ENCODE measurements around the gene MRPL23.

MRPL23 gene

DNA sequence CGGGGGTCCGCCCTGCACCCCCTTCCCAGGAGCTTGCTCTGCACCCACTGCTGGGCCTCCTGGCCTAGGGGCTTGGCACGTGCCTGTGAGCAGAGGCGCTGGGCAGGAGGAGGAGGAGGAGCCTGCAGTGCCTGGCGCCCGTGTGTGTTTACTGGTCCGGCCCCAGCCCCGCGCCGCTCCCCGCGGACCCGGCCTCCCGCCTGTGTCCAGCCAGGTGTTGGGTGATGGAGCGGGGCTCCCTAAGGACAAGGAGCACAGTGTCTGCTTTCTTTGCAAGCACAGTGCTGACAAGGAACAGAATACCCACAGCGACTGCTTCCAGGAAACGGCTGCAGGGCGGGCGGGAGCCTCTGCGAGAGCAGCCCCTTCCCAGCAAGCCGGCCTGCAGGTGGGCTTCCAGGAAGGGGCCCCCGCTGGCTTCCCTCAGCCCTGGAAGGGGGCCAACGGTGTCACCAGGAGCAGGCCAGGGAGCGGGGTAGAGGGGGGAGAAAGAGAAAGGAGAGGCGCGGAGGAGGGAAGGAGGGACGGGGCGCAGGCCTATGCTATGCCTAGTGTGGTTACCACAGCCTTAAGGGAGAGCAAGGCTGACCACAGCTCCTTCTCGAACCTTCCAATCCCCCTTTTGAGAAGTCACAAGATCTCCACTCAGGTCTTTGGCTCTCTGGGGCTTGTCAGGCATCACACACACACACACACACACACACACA, 43.9 kb downstream of the MRPL23 start:
- no peak for DNase-seq (ENCODE audit: low read depth in 2 of 2)

DNA sequence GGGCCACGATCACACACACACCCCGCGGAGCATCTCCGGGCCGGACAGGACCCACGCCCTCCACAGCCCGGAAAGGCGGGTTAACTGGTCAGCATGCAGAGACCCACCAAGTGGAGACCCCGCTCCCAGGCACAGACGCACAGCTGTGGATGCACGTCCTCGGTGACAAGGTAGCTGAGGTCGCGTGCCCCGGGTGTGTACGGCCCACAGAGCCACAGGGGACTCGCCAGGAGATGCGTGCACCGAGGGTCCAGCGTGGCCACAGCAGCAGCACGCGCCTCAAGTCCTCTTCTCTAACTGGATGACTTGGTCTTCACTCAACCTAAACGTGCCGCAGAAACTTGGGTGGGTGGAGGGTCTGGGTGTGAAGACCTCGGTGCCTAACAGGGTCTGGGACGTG, 45.0 kb downstream of the MRPL23 start:
- DNase-seq (ENCODE audit: low read depth in 2 of 2), result no peak

DNA sequence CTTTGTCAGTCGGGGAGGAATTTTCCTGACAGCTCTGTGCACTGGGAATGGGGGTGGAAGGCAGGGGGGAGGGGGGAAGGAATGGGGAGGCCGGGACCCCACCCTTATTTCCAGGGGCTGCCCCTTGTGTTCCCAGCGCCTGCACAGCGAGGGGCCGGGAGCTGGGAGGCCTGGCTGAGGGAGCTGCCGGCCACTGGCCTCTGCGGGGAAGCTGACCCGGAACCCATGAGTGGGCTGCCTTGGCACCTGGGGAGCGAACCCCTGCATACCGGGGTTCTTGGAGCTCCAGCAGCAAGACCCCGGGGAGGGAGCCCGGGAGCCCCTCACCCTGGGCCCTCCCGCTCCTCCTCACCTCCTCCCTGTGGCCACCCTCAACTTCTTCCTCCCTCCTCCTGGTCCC, 47.0 kb downstream of the MRPL23 start:
- DNase-seq (ENCODE audit: low read depth in 2 of 2), result no peak

DNA sequence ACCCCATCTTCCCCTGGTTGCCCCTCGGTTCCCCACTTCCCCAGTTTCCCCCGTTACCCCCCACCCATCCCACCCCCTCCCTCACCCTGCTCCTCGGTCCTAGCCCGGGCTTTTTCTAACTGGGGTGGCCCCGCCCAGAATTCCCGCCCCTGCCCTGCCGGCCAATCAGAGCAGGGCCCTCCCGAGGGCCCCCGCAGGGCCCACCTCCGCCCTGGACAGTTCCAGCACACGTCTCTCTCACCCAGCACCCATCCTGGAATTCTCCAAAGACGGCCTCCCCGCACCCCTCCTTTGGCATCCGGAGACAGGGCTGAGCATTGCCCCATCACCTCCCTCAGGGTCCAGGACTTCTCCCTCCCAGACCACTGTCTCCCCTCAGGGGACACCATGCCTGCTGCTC, 50.6 kb downstream of the MRPL23 start, which contains the start of gene H19:
H19 (minus strand) TSS at position 88 of the 400 bp plus-strand sequence.
- no peak for DNase-seq (ENCODE audit: low read depth in 2 of 2)

DNA sequence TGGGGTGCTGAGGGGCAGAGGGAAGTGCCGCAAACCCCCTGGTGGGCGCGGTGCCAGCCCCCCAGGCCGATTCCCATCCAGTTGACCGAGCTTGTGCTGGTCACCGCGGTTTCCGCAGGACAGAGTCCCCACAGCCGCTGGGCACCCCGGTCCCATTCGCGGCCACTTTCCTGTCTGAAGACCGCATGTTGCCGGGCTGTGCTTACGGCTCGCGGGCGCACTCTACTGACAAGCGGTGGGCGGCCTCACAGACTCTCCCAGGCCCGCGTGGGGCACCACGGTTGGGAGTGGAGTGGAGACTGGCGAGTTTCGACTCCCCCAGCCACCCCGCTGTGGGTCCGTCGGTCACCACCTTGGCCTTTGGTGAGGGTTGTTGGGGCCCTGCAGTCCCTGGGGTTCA, 51.2 kb downstream of the MRPL23 start:
- no peak for DNase-seq (ENCODE audit: low read depth in 2 of 2)

DNA sequence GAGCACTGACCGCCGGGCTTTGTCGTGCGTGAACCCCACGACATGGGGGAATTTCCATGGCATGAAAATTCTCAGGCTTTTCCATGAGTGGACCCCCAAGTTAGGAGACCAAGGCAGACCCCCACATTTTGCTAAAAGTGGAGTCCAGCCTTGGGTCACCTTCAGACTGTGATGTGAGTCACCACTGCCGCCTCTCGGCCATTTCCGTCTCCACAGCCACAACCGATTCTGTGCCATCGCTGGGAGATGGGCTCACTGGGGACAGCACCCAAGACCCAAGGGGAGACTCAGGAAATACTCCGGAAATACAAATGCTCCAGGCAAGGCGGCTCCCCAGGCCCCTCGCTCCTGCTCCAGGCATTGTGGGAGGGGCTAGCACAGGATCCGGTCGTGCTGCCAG, 51.7 kb downstream of the MRPL23 start:
- DNase-seq (ENCODE audit: low read depth in 2 of 2), result no peak

DNA sequence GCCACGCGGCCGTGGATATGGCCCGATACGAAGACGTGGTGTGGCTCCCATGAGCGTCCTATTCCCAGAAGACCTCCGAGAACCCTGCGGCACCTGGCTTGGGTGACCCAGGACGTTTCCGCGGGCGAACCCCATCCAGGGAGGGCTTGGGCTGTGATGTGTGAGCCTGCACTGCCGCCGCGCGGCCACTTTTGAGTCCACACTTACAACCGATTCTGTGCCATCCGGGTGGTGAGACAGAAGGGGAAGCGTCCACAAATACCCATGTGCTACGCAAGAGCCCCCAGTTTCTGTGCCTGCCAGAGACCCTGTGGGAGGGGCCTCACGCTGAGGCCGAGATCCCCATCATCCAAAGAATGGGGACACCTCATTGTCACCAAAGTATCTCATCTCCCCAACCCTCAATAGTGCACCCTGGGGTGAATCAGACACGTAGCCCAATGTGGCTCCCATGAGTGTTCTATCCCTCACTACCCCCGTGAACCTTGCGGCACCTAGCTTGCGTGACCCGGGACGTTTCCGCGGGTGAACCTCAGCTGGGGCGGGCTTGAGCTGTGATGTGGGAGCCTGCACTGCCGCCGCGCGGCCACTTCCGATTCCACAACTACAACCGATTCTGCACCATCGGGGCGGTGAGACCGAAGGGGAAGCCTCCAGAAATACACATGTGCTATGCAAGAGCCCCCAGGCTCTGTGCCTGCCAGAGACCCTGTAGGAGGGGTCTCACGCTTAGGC, 55.1 kb downstream of the MRPL23 start:
- no peak for DNase-seq (ENCODE audit: low read depth in 2 of 2)

DNA sequence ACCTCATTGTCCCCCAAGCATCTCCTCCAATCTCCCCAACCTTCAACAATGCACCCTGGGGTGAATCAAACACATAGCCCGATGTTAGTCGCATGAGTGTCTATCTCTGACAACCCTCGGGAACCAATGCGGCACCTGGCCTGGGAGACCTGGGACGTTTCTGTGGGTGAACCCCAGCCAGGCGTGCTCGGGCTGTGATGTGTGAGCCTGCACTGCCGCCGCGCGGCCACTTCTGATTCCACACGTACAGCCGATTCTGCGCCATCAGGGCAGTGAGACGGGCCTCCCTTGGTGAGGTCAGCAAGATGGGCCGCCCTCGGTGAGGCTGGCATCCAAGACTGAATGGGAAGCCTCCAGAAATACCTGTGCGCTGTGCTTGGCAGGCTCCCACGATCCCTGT, 55.7 kb downstream of the MRPL23 start:
- no peak for DNase-seq (ENCODE audit: low read depth in 2 of 2)

DNA sequence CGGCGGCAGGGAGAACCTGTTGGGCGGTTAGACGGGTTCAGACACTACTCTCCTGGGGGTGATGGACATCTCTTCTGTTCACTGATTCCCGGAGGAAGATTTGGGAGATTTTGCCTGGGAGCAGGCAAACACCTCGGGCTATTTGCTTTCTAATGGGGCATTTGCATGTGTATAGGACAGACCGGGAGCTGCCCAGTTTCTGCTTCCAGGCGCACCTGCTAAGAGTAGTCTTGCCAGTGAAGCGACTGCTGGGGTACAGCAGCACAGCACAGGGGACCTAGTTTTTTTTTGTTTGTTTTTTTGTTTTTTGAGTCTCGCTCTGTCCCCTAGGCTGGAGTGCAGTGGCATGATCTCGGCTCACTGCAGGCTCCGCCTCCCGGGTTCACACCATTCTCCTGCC, 57.3 kb downstream of the MRPL23 start:
- DNase-seq (ENCODE audit: low read depth in 2 of 2), result no peak
